ENCODE data around the gene GALNT1.

- TF ChIP-seq ESRRA (CRISPR knock-in tag; IDR thresholded peaks at IDR 0.05; ENCODE audit: borderline replicate concordance) (no peak), NR2C2 (CRISPR knock-in tag; IDR thresholded peaks at IDR 0.05) (no peak), KAT7 (CRISPR knock-in tag; IDR thresholded peaks at IDR 0.05; ENCODE audit: borderline replicate concordance) (no peak), ZBTB43 (CRISPR knock-in tag; IDR thresholded peaks at IDR 0.05) (no peak), OVOL2 (CRISPR knock-in tag; IDR thresholded peaks at IDR 0.05; ENCODE audit: borderline replicate concordance) (no peak), JUN (CRISPR knock-in tag; IDR thresholded peaks at IDR 0.05) (no peak), ZNF416 (CRISPR knock-in tag; IDR thresholded peaks at IDR 0.05) (no peak), HMGA2 (CRISPR knock-in tag; IDR thresholded peaks at IDR 0.05) (no peak), RELA (CRISPR knock-in tag; IDR thresholded peaks at IDR 0.05; ENCODE audit: borderline replicate concordance) (no peak)
- TF ChIP-seq, protein P1, sequence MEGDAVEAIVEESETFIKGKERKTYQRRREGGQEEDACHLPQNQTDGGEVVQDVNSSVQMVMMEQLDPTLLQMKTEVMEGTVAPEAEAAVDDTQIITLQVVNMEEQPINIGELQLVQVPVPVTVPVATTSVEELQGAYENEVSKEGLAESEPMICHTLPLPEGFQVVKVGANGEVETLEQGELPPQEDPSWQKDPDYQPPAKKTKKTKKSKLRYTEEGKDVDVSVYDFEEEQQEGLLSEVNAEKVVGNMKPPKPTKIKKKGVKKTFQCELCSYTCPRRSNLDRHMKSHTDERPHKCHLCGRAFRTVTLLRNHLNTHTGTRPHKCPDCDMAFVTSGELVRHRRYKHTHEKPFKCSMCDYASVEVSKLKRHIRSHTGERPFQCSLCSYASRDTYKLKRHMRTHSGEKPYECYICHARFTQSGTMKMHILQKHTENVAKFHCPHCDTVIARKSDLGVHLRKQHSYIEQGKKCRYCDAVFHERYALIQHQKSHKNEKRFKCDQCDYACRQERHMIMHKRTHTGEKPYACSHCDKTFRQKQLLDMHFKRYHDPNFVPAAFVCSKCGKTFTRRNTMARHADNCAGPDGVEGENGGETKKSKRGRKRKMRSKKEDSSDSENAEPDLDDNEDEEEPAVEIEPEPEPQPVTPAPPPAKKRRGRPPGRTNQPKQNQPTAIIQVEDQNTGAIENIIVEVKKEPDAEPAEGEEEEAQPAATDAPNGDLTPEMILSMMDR (IDR thresholded peaks at IDR 0.05): no peak
Measured at GRCh38 chr18:35604369-35604768, 22.8 kb downstream of the GALNT1 start.

Measured in WTC11 (cell line).